ENCODE results near the gene PCBD1.

The PCBD1 gene

DNA sequence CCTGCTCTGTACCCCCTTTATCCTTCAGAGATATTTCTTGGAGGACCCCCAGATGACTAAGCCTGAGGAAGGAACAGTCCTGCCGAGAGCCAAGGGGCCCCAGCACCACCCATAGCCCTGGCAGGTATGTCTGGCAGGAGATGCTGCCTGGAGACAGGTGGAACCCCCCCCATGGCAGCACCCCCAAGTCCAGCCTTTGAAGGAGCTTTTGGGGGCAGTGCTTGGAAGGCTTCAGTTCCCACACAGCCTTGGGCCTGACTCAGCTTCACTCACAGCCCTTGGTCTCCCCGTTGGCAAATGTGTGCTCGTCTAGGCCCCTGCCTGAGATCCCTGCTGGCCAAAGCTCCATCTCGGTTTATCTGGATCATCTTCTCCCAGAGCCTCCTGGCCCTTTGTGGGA lies 23.0 kb upstream of the PCBD1 start:
- Histone ChIP-seq H3K36me3 (ENCODE audit: control insufficient read depth, insufficient read depth, low read length) (no peaks in the 10 kb centered on the region), H3K79me2 (ENCODE audit: control insufficient read depth, insufficient read depth, low read length) (no peaks in the 10 kb centered on the region), H3K9ac (ENCODE audit: low read length) (no peak overlapping the region), H2AK5ac (ENCODE audit: low read length) (no peak overlapping the region), H4K8ac (ENCODE audit: low read depth, low read length) (no peak overlapping the region), H3K4me3 (ENCODE audit: low read length) (no peak overlapping the region), H3K27ac (ENCODE audit: low read depth, low read length) (no peak overlapping the region), H2BK120ac (ENCODE audit: low read depth, low read length) (no peak overlapping the region), H2BK5ac (ENCODE audit: low read length) (no peak overlapping the region), H3K27me3 (ENCODE audit: insufficient read depth, low read length, poor library complexity) (no peaks in the 10 kb centered on the region), H3K79me1 (ENCODE audit: low read length) (no peaks in the 10 kb centered on the region), H3K4ac (ENCODE audit: low read depth, low read length) (no peak overlapping the region), H3K56ac (ENCODE audit: low read length) (no peak overlapping the region), H4K5ac (ENCODE audit: low read length) (no peak overlapping the region), H3K18ac (ENCODE audit: low read length) (no peak overlapping the region), H3K4me2 (ENCODE audit: low read length) (no peak overlapping the region), H3K4me1 (ENCODE audit: control insufficient read depth, low read depth, low read length) (no peaks in the 10 kb centered on the region), H3K23ac (ENCODE audit: low read length) (no peak overlapping the region), H2BK15ac (replicated peaks; ENCODE audit: low read depth) (no peak overlapping the region)
- WGBS (ENCODE audit: extremely low coverage, insufficient coverage, low lambda C conversion rate): no CpG with 5 or more reads among the region's 4 CpGs
- DNase-seq: no peak

GRCh38 chr10:70910486-70911341 lies 22.3 kb upstream of the PCBD1 start:
- no peak overlapping the region for H3K9ac ChIP-seq (ENCODE audit: low read length)

DNA sequence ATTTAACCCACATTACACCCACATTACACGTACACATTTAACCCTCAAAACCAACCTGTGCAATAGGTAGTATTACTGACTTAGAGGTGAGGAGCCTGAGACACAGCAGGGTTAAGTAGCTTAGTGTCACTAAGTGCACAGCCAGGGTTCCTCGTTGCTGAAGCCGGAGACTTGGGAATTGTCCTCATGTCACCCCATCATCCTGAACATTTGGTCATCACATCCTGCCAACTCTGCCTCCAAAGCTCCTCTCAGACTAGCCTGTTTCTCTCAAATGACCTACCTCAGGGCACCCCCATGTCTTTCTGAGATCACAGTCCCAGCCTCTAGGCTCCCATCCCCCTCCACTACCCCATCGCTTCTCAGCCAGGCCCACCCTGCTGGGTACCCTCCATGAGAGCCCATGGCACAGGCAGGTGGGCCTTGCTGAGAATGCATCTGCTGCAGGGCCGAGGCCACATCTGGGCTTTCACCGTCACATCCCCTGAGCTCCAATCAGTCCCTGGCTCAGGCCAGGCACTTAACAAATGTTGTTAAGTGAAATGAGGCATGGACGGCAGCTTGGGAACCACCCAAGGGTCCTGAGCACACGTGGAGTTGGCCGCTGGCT lies 21.1 kb upstream of the PCBD1 start:
- WGBS (ENCODE audit: extremely low coverage, insufficient coverage, low lambda C conversion rate): 100% methylated on average over 1 of the region's 9 CpGs
- Histone ChIP-seq H4K8ac (ENCODE audit: low read depth, low read length) (no peak overlapping the region), H2BK15ac (replicated peaks; ENCODE audit: low read depth) (no peak overlapping the region), H2BK5ac (ENCODE audit: low read length) (no peak overlapping the region), H3K18ac (ENCODE audit: low read length) (no peak overlapping the region), H3K79me1 (ENCODE audit: low read length) (no peaks in the 10 kb centered on the region), H3K23ac (ENCODE audit: low read length) (no peak overlapping the region), H3K9ac (ENCODE audit: low read length) (no peak overlapping the region), H3K79me2 (ENCODE audit: control insufficient read depth, insufficient read depth, low read length) (no peaks in the 10 kb centered on the region), H2AK5ac (ENCODE audit: low read length) (no peak overlapping the region), H3K56ac (ENCODE audit: low read length) (no peak overlapping the region), H3K4ac (ENCODE audit: low read depth, low read length) (no peak overlapping the region), H3K36me3 (ENCODE audit: control insufficient read depth, insufficient read depth, low read length) (no peaks in the 10 kb centered on the region), H3K4me1 (ENCODE audit: control insufficient read depth, low read depth, low read length) (no peaks in the 10 kb centered on the region), H3K27ac (ENCODE audit: low read depth, low read length) (no peak overlapping the region), H2BK120ac (ENCODE audit: low read depth, low read length) (no peak overlapping the region), H4K5ac (ENCODE audit: low read length) (no peak overlapping the region), H3K4me2 (ENCODE audit: low read length) (no peak overlapping the region), H3K4me3 (ENCODE audit: low read length) (no peak overlapping the region), H3K27me3 (ENCODE audit: insufficient read depth, low read length, poor library complexity) (no peaks in the 10 kb centered on the region)
- DNase-seq: no peak

More at GRCh38 chr10:70910486-70911341, 22.3 kb upstream of the PCBD1 start:
- Histone ChIP-seq H3K27me3 (ENCODE audit: insufficient read depth, low read length, poor library complexity) (no peaks in the 10 kb centered on the region), H3K79me2 (ENCODE audit: control insufficient read depth, insufficient read depth, low read length) (no peaks in the 10 kb centered on the region), H4K8ac (ENCODE audit: low read depth, low read length) (no peak overlapping the region), H3K23ac (ENCODE audit: low read length) (no peak overlapping the region), H3K18ac (ENCODE audit: low read length) (no peak overlapping the region), H3K27ac (ENCODE audit: low read depth, low read length) (no peak overlapping the region), H2AK5ac (ENCODE audit: low read length) (no peak overlapping the region), H4K5ac (ENCODE audit: low read length) (no peak overlapping the region), H2BK5ac (ENCODE audit: low read length) (no peak overlapping the region), H3K79me1 (ENCODE audit: low read length) (no peaks in the 10 kb centered on the region), H3K4me2 (ENCODE audit: low read length) (no peak overlapping the region), H3K4ac (ENCODE audit: low read depth, low read length) (no peak overlapping the region), H3K56ac (ENCODE audit: low read length) (no peak overlapping the region), H3K36me3 (ENCODE audit: control insufficient read depth, insufficient read depth, low read length) (no peaks in the 10 kb centered on the region), H2BK120ac (ENCODE audit: low read depth, low read length) (no peak overlapping the region), H3K4me1 (ENCODE audit: control insufficient read depth, low read depth, low read length) (no peaks in the 10 kb centered on the region), H3K4me3 (ENCODE audit: low read length) (no peak overlapping the region), H2BK15ac (replicated peaks; ENCODE audit: low read depth) (no peak overlapping the region)
- WGBS (ENCODE audit: extremely low coverage, insufficient coverage, low lambda C conversion rate): no CpG with 5 or more reads among the region's 16 CpGs
- no peak for DNase-seq

DNA sequence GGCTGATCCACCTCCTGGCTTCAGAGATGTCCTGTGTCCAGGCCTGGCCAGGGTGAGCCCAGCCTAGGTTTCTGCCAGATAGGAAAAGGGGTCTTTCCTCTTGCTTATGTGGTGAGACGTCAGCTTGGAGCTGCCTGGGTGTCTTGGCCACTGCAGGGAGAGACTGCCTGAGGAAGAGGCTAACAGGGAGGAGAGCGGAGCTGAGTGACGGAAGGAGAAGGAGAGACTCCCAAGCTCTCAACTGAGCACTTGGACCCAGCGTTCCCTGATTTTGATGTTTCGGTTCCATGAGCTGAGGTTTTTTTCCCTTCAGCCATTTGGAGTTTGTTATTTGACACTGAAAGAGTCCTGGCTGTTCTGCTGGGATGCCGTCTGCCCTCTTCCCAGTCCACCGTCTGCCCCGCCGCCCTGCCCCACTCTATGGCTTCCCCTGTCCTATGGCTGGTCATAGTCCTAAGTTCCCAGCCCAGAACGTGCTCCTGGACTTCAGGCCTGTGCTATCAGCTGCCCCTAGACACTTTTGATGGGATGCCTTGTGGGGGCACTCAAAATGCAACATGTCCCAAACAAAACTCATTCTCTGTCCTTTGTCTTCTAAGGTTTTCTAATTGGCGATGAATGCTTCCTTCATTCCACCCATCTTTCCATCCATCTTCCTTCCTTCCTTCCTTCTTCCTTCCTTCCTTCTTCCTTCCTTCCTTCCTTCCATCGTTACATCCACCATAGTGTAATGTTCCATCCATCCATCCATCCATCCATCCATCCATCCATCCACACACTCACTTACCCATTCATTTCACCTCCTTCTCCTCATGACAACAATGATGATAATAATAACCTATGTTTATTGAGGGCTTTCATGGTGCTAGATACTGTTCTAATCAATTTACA lies 20.3 kb upstream of the PCBD1 start:
- 100% methylated on average over 1 of the region's 12 CpGs for WGBS (ENCODE audit: extremely low coverage, insufficient coverage, low lambda C conversion rate)

GRCh38 chr10:70907637-70908405 lies 19.5 kb upstream of the PCBD1 start:
- Histone ChIP-seq H3K27ac (ENCODE audit: low read depth, low read length) (no peak overlapping the region), H4K5ac (ENCODE audit: low read length) (no peak overlapping the region), H2AK5ac (ENCODE audit: low read length) (no peak overlapping the region), H3K36me3 (ENCODE audit: control insufficient read depth, insufficient read depth, low read length) (no peaks in the 10 kb centered on the region), H3K4ac (ENCODE audit: low read depth, low read length) (no peak overlapping the region), H4K8ac (ENCODE audit: low read depth, low read length) (no peak overlapping the region), H3K79me1 (ENCODE audit: low read length) (no peaks in the 10 kb centered on the region), H3K18ac (ENCODE audit: low read length) (no peak overlapping the region), H2BK5ac (ENCODE audit: low read length) (no peak overlapping the region), H3K4me3 (ENCODE audit: low read length) (no peak overlapping the region), H3K4me1 (ENCODE audit: control insufficient read depth, low read depth, low read length) (no peaks in the 10 kb centered on the region), H2BK120ac (ENCODE audit: low read depth, low read length) (no peak overlapping the region), H3K79me2 (ENCODE audit: control insufficient read depth, insufficient read depth, low read length) (no peaks in the 10 kb centered on the region), H3K56ac (ENCODE audit: low read length) (no peak overlapping the region), H3K4me2 (ENCODE audit: low read length) (no peak overlapping the region), H3K23ac (ENCODE audit: low read length) (no peak overlapping the region), H3K27me3 (ENCODE audit: insufficient read depth, low read length, poor library complexity) (no peaks in the 10 kb centered on the region), H3K9ac (ENCODE audit: low read length) (no peak overlapping the region), H2BK15ac (replicated peaks; ENCODE audit: low read depth) (no peak overlapping the region)
- DNase-seq: no peak
- no CpG with 5 or more reads among the region's 16 CpGs for WGBS (ENCODE audit: extremely low coverage, insufficient coverage, low lambda C conversion rate)

More for the DNA sequence above, 20.3 kb upstream of the PCBD1 start:
- Histone ChIP-seq H3K79me2 (ENCODE audit: control insufficient read depth, insufficient read depth, low read length) (no peaks in the 10 kb centered on the region), H3K9ac (ENCODE audit: low read length) (no peak overlapping the region), H3K4me3 (ENCODE audit: low read length) (no peak overlapping the region), H2BK120ac (ENCODE audit: low read depth, low read length) (no peak overlapping the region), H3K27me3 (ENCODE audit: insufficient read depth, low read length, poor library complexity) (no peaks in the 10 kb centered on the region), H3K4me1 (ENCODE audit: control insufficient read depth, low read depth, low read length) (no peaks in the 10 kb centered on the region), H3K56ac (ENCODE audit: low read length) (no peak overlapping the region), H3K18ac (ENCODE audit: low read length) (no peak overlapping the region), H3K4ac (ENCODE audit: low read depth, low read length) (no peak overlapping the region), H3K36me3 (ENCODE audit: control insufficient read depth, insufficient read depth, low read length) (no peaks in the 10 kb centered on the region), H3K27ac (ENCODE audit: low read depth, low read length) (no peak overlapping the region), H2BK5ac (ENCODE audit: low read length) (no peak overlapping the region), H3K79me1 (ENCODE audit: low read length) (no peaks in the 10 kb centered on the region), H3K4me2 (ENCODE audit: low read length) (no peak overlapping the region), H3K23ac (ENCODE audit: low read length) (no peak overlapping the region), H4K8ac (ENCODE audit: low read depth, low read length) (no peak overlapping the region), H4K5ac (ENCODE audit: low read length) (no peak overlapping the region), H2AK5ac (ENCODE audit: low read length) (no peak overlapping the region), H2BK15ac (replicated peaks; ENCODE audit: low read depth) (no peak overlapping the region)
- no peak for DNase-seq

Measured in mesendoderm (in vitro differentiated cells).